CD4-positive, alpha-beta T cell (primary cell): Measurements from ENCODE around the gene AIDA. TPM values are rescaled to one million over a fixed set of nuclear protein-coding genes. Genes with fewer than 3 reads are reported as not detected.
A peak's percentile ranks its signal among the peaks of the same experiment; 100 is the strongest.

ENCODE experiments used
- ATAC-seq: fragments of 200-7000 bp; cut with Tn5 transposase; one replicate; pipeline ENCODE4 v1.10.0; 2022; ENCODE audit warnings: mild to moderate bottlenecking; ENCODE audit not compliant: poor library complexity
- CTCF ChIA-PET: fragments of 350-600 bp; sonication (Branson Sonifier 250); formaldehyde crosslinking; loops from one replicate; lab custom pipeline; 2021; ENCODE audit warnings: antibody characterized with exemption, inconsistent platforms; lab: Charles Lee
- POLR2A ChIA-PET: fragments of 350-600 bp; sonication (Branson Sonifier 250); formaldehyde crosslinking; loops from one replicate; lab custom pipeline; 2021; ENCODE audit warnings: antibody characterized with exemption, inconsistent platforms; lab: Charles Lee
- DNase-seq, 14 experiments: peaks; one replicate each; pipeline ENCODE4 v3.0.0-alpha.2; 2013 to 2020; ENCODE audit warnings: mixed read lengths in 2 of 14
- H3K27ac ChIP-seq, 2 donors: one replicate each; pipeline versions ENCODE4 v1.5.1 to v1.7.0; 2013; ENCODE audit warnings: low read length in 2 of 2, low read depth in 1 of 2, mild to moderate bottlenecking in 1 of 2
- H3K27me3 ChIP-seq, 2 experiments: 1 replicate in 1 of 2; 2 replicates in 1 of 2; pipeline versions ENCODE4 v1.6.1 to v1.7.0; 2013; ENCODE audit warnings: low read length in 2 of 2, control low read depth in 1 of 2, mild to moderate bottlenecking in 1 of 2, moderate library complexity in 1 of 2; ENCODE audit not compliant: insufficient read depth in 2 of 2, control insufficient read depth in 1 of 2
- H3K36me3 ChIP-seq: one replicate; pipeline ENCODE4 v1.6.1; 2013; ENCODE audit warnings: low read length, control low read depth; ENCODE audit not compliant: insufficient read depth
- H3K4me1 ChIP-seq: one replicate; pipeline ENCODE4 v1.6.1; 2013; ENCODE audit warnings: low read length, control low read depth; ENCODE audit not compliant: insufficient read depth
- H3K4me3 ChIP-seq: one replicate; pipeline ENCODE4 v1.5.1; 2013; ENCODE audit warnings: mild to moderate bottlenecking, low read length, moderate library complexity
- H3K9me3 ChIP-seq, 2 experiments: 1 replicate in 1 of 2; 2 replicates in 1 of 2; pipeline versions ENCODE4 v1.6.1 to v1.7.0; 2013; ENCODE audit warnings: low read length in 2 of 2, mild to moderate bottlenecking in 2 of 2, control low read depth in 1 of 2, moderate library complexity in 1 of 2; ENCODE audit not compliant: control insufficient read depth in 1 of 2, insufficient read depth in 1 of 2
- H3K27ac Mint-ChIP-seq: one replicate; pipeline ENCODE4 v1.8.0; 2020; ENCODE audit warnings: mixed read lengths
- H3K27me3 Mint-ChIP-seq: one replicate; pipeline ENCODE4 v1.8.0; 2021; ENCODE audit warnings: mixed read lengths
- H3K36me3 Mint-ChIP-seq: one replicate; pipeline ENCODE4 v1.8.0; 2021; ENCODE audit warnings: low read depth, mixed read lengths
- H3K4me1 Mint-ChIP-seq: one replicate; pipeline ENCODE4 v1.8.0; 2021; ENCODE audit warnings: low read depth, mixed read lengths
- H3K4me3 Mint-ChIP-seq: one replicate; pipeline ENCODE4 v1.8.0; 2020; ENCODE audit warnings: mild to moderate bottlenecking, mixed read lengths
- H3K9me3 Mint-ChIP-seq: one replicate; pipeline ENCODE4 v1.8.0; 2020; ENCODE audit warnings: mixed read lengths
- CTCF ChIP-seq: fragments of 200-600 bp; IDR thresholded peaks from one replicate; pipeline ENCODE4 v1.8.0; 2022; ENCODE audit warnings: antibody characterized with exemption, mild to moderate bottlenecking
- intact Hi-C, 2 experiments: fragments of 100-400 bp; cut with DNase I in 1 of 2; cut with micrococcal nuclease in 1 of 2; formaldehyde crosslinking; loops; one replicate each; pipeline versions ENCODE4 v1.15.1 to v1.9.0; 2023 to 2025; cut with DNase I, micrococcal nuclease
- total RNA-seq, 174 experiments: library from RNA in 2 of 174; stranded (reverse) in 2 of 174; gene quantifications; one replicate each; pipeline ENCODE4 v1.2.3 and lab custom pipeline; 2021 to 2026

The AIDA gene
- total RNA-seq, 2 experiments from 2014 or later = 23.6 to 25.1 TPM

GRCh38 chr1:222623458-222623857, 88.8 kb downstream of the AIDA start:
- no peak overlapping the region for H3K4me3 Mint-ChIP-seq
- no peak for ATAC-seq
- no peak overlapping the region for H3K27ac ChIP-seq
- H3K27ac Mint-ChIP-seq = no peak overlapping the region
- peaks cover 11% of the 10 kb centered on the region for H3K4me1 ChIP-seq
- no peaks in the 10 kb centered on the region for H3K27me3 Mint-ChIP-seq
- CTCF ChIA-PET = no interaction called here
- no peak for DNase-seq
- peaks cover 96% of the 10 kb centered on the region for H3K36me3 Mint-ChIP-seq
- H3K9me3 Mint-ChIP-seq = no peaks in the 10 kb centered on the region
- H3K27me3 ChIP-seq = no peaks in the 10 kb centered on the region
- no peaks in the 10 kb centered on the region for H3K9me3 ChIP-seq
- POLR2A ChIA-PET = no interaction called here
- H3K4me1 Mint-ChIP-seq = peaks cover 38% of the 10 kb centered on the region
- no peak for TF ChIP-seq CTCF
- H3K4me3 ChIP-seq = no peak overlapping the region
- intact Hi-C loops = loop anchor here in 1 of 2 experiments (10.0 kb wide), 1 partner anchor 521 kb away; the partner anchor contains the start of gene TLR5
- peaks cover 61% of the 10 kb centered on the region for H3K36me3 ChIP-seq

GRCh38 chr1:222622765-222623164, 89.5 kb downstream of the AIDA start:
- TF ChIP-seq CTCF = no peak
- no peak for ATAC-seq
- Histone ChIP-seq H3K36me3 (peaks cover 54% of the 10 kb centered on the region), H3K4me1 (peaks cover 11% of the 10 kb centered on the region), H3K9me3 (no peaks in the 10 kb centered on the region), H3K27me3 (no peaks in the 10 kb centered on the region), H3K27ac (no peak overlapping the region), H3K4me3 (no peak overlapping the region)
- Mint-ChIP-seq H3K9me3 (no peaks in the 10 kb centered on the region), H3K36me3 (peaks cover 89% of the 10 kb centered on the region), H3K4me3 (no peak overlapping the region), H3K4me1 (peaks cover 38% of the 10 kb centered on the region), H3K27me3 (no peaks in the 10 kb centered on the region), H3K27ac (no peak overlapping the region)
- no peak for DNase-seq
- intact Hi-C loops = loop anchor here in 1 of 2 experiments (10.0 kb wide), 1 partner anchor 522 kb away; the partner anchor contains the start of gene TLR5
- POLR2A ChIA-PET = interaction anchor here (1.1 kb wide), 1 partner anchor 21 kb away, joined by 3 read pairs; no protein-coding TSS in a partner anchor
- CTCF ChIA-PET = no interaction called here

GRCh38 chr1:222620566-222620965, 91.7 kb downstream of the AIDA start:
- peaks cover 74% of the 10 kb centered on the region for H3K36me3 Mint-ChIP-seq
- POLR2A ChIA-PET = interaction anchor here (0.8 to 3.1 kb wide), 2 partner anchors 24 to 93 kb away, joined by 3 to 19 read pairs; no protein-coding TSS in a partner anchor

More at GRCh38 chr1:222620566-222620965, 91.7 kb downstream of the AIDA start:
- Histone ChIP-seq H3K4me1 (peaks cover 18% of the 10 kb centered on the region), H3K4me3 (no peak overlapping the region), H3K36me3 (peaks cover 35% of the 10 kb centered on the region), H3K27ac (no peak overlapping the region), H3K9me3 (no peaks in the 10 kb centered on the region), H3K27me3 (peaks cover 0 to 1% of the 10 kb centered on the region in 2 experiments)
- Mint-ChIP-seq H3K27ac (no peak overlapping the region), H3K4me1 (peaks cover 48% of the 10 kb centered on the region), H3K4me3 (peak overlapping the region; percentile 92), H3K27me3 (peaks cover 7% of the 10 kb centered on the region), H3K9me3 (no peaks in the 10 kb centered on the region)
- DNase-seq (no peak), ATAC-seq (no peak)
- CTCF ChIA-PET = interaction anchor here (2.9 kb wide), 1 partner anchor 14 kb away, joined by 10 read pairs; no protein-coding TSS in a partner anchor
- TF ChIP-seq CTCF = no peak
- intact Hi-C loops = loop anchor here in 1 of 2 experiments (10.0 kb wide), 1 partner anchor 524 kb away; the partner anchor contains the start of gene TLR5
